Tibial nerve (tissue), 3 donors: ENCODE data around the gene DCD.

ENCODE experiments used
- POLR2A ChIP-seq, 2 donors: fragments of 450-650 bp; IDR thresholded peaks; one replicate each; pipeline ENCODE4 v1.6.1; 2017; ENCODE audit warnings: antibody characterized with exemption in 2 of 2, mild to moderate bottlenecking in 2 of 2, moderate library complexity in 2 of 2
- TF ChIP-seq, protein P1 (sequence below), 5 experiments: fragments of 200-600 bp in 3 of 5; fragments of 450-650 bp in 2 of 5; sonication (generic) in 3 of 5; IDR thresholded peaks; one replicate each; pipeline ENCODE4 v1.5.1; 2016 to 2019; ENCODE audit warnings: antibody characterized with exemption in 5 of 5, mild to moderate bottlenecking in 3 of 5, moderate library complexity in 2 of 5

DNA sequence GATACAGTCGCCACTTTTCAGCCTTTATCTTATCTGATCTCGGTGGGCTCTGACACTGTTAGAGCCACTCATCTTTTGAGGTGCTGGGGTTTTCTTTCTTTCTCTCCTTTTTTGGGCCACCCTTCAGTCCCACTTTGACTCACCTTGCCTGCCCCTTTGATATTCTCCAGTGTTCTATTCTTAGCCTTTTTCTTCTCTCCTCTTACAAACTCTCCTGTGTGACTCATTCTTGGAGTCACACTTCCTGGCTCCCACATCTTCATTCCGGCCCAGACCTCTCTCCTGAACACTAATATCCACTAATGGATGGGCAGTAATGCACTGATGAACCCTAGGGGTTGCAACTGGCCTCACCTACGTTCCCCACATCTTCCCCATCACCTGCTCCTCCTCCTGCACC lies 2.2 kb upstream of the DCD start:
- TF ChIP-seq POLR2A (IDR thresholded peaks at IDR 0.05) = no peak
- TF ChIP-seq, protein P1, sequence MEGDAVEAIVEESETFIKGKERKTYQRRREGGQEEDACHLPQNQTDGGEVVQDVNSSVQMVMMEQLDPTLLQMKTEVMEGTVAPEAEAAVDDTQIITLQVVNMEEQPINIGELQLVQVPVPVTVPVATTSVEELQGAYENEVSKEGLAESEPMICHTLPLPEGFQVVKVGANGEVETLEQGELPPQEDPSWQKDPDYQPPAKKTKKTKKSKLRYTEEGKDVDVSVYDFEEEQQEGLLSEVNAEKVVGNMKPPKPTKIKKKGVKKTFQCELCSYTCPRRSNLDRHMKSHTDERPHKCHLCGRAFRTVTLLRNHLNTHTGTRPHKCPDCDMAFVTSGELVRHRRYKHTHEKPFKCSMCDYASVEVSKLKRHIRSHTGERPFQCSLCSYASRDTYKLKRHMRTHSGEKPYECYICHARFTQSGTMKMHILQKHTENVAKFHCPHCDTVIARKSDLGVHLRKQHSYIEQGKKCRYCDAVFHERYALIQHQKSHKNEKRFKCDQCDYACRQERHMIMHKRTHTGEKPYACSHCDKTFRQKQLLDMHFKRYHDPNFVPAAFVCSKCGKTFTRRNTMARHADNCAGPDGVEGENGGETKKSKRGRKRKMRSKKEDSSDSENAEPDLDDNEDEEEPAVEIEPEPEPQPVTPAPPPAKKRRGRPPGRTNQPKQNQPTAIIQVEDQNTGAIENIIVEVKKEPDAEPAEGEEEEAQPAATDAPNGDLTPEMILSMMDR (IDR thresholded peaks at IDR 0.05) = no peak
